Raji (cell line): Measurements from ENCODE around the gene CTNNA2.

Experiments used
- POLR2A ChIP-seq: IDR thresholded peaks from 2 replicates; pipeline ENCODE4 v1.6.1; 2011; ENCODE audit warnings: low read depth, low read length, control low read depth; ENCODE audit not compliant: insufficient read depth

CTNNA2 gene

DNA sequence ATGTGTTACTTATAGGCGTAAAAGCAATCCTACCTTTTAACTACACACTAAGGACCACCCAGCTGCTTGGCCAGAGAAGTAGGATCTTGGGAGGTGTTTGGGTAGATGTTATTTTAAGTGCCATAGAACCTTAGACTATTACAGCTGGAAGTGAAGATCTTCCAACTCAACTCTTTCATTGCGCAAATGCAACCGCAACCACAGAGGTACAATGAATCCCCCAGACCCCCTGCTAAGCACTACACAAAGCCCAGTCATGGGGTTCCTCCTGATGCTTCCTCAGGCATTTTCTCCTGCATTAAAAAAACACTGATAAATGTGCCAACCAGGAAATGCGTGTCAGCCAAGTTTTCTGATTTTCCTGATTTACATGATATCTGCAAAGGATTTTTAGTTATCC lies 545.7 kb downstream of the CTNNA2 start:
- TF ChIP-seq POLR2A, result no peak

DNA sequence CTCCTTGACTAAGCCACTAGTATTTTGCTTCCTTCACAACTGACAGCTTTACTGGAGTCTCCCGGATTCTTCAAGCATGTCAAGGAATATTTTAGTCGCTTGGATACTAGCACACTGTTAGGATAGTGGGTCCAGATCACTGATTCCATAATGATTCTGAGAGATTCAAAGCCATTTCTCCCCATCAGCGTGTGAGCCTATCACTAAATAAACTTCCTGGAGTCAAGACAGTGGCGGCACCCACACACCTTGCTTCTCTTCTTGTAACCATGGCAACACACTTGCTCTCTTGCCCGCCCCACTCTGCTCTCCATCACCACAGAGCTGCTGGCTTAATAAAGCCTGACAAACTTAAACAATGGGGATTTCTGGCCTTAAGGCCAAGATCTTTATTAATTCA lies 546.6 kb downstream of the CTNNA2 start:
- no peak for TF ChIP-seq POLR2A

DNA sequence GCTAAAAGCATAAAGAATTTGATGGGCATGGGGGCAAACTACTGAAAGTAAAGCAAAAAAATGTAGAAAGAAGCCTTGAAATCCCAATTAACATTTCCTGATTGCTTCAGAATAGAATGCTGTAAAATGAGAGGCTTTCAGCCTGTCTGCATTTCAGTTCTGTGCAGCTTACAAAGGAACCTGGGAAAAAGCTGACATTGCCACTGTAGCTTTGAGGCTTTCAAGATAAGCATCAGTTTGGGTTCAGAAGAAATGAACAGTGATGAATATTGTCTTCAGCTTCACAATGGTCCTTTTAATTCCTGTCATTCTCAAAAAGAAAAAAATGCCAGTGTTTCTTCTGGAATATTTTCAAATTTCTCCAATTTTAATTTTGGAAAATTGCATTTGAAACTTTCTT lies 549.0 kb downstream of the CTNNA2 start:
- no peak for TF ChIP-seq POLR2A

DNA sequence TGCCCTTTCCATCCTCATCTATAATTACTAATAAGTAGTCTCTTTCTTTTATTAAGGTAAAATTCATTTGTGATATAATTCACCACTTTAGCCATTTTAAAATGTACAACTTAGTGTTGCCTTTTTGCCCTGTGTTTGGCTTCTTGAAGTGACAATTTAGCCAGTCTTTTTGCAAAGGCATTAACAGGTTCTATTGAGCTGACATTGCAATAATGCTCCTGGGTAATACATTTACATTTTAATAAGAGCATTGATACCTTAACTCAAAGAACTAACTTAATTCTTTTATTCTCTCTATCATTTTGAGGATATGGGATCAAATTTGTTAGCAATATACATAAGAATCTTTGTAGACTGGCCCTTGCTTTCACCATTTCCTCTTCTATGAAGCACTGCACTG lies 549.4 kb downstream of the CTNNA2 start:
- no peak for TF ChIP-seq POLR2A

DNA sequence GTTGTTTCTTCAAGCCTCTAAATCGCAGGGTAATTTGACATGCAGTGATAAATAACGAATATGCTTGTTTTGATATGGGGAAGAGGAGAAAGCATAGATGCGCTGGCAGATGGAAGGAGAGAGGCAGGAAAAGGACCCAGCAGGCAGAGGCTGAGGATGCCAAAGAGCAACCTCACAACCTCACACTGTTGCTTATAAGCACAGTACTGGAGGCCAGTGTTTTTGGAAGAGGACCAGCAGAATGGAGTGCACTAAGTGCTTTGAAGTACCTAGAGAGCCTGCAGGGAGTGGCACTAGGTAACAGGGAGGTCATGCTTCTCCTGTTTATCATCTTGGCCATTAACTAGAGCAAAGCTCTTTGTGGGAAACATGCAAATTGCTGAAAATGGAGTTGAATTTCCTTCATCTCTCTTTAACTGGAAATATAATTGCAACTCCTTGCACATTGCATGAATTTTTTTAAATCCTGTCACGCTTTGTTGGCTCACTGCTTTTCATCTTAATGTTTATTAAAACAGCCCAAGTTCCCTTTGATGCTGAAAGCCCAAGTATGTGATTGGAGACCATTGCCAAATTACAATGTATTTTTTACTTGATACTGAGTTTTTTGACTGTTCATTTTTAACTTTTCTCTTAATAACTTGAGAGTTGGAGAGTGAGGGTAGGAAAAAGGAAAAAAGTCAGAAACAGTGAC lies 555.3 kb downstream of the CTNNA2 start:
- TF ChIP-seq POLR2A, result no peak

DNA sequence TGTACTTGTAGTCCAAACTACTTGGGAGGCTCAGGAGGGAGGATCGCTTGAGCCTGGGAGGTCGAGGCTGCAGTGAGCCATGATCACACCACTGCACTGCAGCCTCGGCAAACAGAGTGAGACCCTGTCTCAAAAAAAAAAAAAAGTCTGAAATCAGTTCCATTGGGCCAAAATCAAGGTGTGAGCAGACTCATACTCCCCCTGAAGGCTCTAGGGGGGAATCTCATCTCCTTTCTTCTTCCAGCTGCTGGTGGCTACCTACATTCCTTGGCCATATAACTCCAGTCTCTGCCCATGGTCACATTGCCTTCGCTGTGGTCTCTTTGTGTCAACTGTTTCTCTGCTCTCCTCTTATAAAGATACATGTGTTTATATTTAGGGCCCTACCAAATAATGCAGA lies 557.7 kb downstream of the CTNNA2 start:
- TF ChIP-seq POLR2A, result no peak

DNA sequence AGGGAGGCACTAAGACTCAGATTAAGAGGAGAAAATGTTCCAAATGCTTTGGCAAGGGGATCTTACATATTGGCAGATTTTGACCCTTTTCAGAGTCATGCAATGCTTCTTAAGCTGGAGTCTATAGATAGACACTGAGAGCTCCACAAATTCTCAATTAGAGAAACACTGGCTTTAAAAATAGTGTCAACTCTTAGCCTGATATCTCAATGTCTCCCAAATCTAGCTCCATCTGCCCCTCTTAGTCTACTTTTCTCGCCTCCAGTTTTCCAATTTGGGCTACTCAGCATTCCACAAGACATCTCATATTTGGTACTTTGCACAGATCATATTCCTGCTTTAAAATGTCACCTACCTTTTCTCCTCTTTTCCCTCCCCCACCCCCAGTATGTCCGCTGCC lies 559.1 kb downstream of the CTNNA2 start:
- no peak for TF ChIP-seq POLR2A

DNA sequence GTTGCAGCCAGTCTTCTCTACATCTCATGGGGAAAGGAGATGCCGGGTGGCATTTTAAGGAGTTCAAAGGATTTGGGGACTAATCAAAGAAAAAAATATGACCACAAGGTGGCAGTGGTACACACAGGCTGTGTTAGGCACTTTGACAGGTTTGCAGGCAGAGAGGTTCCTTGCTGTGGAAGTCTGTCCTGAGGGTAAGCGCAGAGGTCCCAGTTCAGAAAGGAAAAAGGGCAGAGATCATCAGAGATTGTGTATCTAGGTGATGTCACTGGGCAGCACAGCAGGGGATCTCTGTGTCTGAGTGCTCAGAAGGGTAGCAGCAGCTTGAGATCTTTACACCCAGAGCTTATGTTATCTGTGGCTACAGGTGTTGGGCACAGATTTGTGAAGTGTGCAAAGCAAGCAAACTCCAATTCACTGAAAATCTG lies 560.3 kb downstream of the CTNNA2 start:
- no peak for TF ChIP-seq POLR2A

DNA sequence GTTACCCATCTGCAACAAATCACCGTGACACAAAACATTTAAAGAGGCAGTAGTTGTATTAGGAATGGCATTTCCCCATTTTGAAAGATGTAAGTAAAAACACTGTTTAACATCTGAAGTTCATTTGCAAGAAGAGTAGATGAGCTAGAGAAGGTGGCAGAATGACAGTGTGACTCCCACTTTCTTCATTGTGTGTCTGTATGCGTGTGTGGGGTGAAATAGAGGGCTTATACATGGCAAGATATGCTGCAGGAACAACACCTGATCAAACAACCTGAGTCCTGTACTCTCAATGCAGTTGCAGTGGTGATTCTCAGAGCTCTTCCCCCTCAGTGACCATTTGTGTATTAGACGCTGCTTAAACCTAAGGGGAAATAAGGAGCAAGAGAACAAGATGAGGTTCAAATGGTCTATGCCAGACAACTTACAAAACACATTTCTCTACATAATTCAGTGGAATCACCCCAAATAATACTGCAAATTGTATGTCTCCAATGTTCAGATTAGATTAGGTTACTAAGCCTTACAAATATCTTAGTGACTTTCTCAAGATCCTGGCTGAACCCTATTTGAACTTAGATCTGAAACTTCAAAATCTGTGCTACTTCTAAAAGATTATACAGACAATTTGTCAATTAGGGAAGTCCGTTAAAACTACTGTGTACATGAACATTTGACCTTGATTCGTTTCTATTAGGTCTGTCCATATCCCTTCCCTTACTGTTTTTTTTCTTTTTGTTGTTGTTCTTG lies 561.6 kb downstream of the CTNNA2 start:
- no peak for TF ChIP-seq POLR2A

DNA sequence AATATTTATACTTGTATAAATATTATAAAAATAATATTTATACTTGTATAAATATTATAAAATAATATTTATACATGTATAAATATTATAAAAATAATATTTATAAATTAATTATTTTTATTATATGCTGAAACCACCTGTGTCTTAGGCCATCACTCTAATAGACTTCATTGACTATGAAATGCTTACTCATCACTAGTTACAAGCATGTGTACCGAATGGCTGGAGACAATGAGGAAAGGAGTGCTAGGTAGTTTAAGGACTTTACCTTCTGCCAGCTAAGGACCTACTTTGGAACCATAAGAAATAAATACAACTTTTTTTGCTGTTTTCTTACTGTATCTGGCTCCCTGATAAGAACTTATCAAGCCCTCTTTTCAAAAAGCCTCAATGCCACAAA lies 562.9 kb downstream of the CTNNA2 start:
- no peak for TF ChIP-seq POLR2A

DNA sequence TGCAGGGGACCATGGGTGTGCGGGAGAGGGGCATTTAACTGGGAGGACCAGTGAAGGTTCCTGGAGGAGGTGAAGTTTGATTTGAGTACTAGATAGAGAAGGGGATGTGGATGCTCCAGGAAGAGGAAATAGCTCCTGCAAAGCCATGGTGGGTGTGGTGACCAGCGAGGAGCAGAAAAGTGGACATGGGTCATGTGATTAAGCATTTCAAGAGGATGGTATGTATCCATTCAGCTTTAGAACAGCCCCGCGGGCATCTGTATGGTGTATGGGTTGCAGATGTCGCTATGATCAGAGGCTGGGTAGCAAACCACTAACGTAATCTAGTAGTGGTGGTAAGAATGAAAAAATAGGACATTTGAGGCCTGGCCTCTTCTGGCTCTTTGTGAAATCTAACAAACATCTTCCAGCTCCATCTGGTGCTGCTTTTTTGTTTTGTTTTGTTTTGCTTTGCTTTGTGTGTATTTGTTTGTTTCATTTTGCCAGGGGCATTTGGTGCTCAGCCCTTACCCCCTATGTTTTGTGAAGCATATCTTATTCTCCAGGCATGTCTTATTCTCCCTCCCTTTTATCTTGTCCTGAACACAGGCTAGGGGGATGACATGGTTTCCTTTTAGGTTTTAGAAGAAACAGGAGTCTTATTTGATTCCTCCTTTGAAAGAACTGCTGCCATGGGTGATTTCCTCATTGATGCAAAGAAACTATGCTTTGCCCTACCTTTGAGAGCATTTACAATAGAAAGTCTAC lies 565.6 kb downstream of the CTNNA2 start:
- TF ChIP-seq POLR2A, result no peak

DNA sequence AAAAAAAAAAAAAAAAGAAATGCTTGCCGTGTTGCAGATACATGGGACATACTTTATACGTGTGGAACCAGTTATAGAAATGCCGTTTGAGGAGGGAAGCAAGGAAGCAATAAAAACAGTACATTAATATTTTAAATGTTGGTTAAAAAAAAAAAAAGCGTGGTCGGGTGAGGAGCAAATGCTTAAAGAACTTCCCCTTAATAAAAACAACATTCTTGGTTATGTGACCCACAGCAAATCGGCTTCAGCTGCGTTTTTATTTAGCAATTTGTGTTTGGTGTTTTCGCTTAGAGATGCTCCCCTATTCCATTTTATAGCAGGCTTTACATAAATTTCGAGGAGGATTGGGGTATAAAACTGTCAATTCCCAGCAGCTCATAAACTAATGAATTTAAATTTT lies 568.1 kb downstream of the CTNNA2 start:
- TF ChIP-seq POLR2A, result no peak

DNA sequence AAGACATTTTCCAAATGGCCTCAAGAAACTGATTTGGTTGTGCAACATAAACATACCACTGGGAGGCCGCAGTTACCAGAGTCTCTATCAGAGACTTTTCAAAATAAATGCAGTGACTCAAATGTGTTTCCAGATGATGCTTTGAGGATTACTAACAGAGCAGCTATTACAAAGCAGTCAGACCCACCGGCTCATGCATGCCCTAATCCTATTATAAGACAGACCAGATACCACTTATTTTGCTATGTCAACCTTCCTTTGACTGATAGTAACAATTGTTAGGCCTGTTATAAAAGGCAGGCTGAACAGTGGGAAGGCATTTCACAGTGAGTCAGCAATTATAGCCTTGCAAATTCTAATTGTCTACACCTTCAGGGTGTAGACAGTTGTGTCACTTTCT lies 574.0 kb downstream of the CTNNA2 start:
- no peak for TF ChIP-seq POLR2A

DNA sequence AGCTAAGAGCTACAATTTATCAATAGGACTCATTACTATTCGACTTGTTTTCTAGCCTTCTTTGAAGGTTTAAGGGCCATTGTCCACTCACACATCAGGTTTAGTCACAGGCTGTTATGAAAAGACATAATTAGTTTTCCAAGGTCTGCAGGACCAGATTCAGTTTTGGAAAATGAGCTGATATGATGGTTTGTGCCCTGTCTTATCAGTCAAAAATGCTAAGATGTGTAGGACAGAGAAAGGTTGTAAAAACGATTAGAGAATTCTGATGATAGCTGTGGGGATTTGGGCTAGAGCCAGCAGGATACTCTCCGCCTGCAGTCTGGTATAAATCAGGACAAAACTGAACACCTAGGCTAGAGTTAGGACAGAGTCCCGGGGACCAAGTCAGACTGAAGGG lies 578.4 kb downstream of the CTNNA2 start:
- TF ChIP-seq POLR2A, result no peak

DNA sequence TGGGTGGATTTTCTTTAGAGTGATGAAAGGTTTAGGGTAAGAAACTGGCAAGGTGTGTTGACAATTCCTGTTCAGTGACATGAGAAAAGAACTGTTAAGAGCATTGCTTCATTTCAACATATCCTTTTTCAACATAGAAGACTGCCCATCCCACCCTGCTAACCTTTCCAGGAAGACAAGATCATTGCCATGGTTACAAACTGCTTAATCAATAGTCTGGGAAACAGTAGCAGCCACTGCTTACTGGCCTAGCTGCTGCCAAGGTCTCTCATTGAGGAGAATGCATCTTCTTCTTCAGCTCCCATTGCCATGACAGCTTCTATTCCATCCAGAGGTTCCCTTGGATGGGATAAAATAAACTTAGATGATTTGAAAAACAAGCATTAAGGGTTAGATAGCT lies 579.6 kb downstream of the CTNNA2 start:
- no peak for TF ChIP-seq POLR2A

DNA sequence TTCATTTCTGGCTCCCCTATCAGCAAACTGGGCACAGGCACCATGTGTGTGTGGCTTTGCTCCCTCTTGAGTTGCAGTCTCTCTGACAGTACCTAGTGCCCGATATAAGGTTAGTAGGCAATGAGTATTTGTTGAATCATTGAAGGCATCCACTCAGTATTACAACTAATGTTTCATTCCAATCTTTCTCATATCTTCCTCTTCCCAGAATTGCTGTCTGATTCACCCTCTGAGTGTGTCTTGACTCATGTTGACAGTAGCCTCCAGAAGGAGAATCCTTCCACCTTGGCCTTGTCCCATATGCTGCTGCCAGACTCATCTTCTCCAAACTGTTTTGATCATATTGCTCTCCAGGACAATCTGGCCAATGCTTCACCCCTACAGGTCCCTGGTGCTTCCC lies 589.2 kb downstream of the CTNNA2 start:
- no peak for TF ChIP-seq POLR2A
